Stomach smooth muscle (tissue), 2 donors: ENCODE measurements around the gene NHERF2.

ENCODE experiments used
- H3K27ac ChIP-seq: one replicate; pipeline ENCODE4 v1.7.0; 2013; ENCODE audit warnings: mild to moderate bottlenecking, low read length, inconsistent platforms
- H3K27me3 ChIP-seq, 2 donors: one replicate each; pipeline ENCODE4 v1.7.0; 2013; ENCODE audit warnings: low read length in 2 of 2; ENCODE audit not compliant: insufficient read depth in 2 of 2, control insufficient read depth in 1 of 2
- H3K36me3 ChIP-seq, 2 donors: one replicate each; pipeline ENCODE4 v1.7.0; 2013; ENCODE audit warnings: low read length in 2 of 2; ENCODE audit not compliant: control insufficient read depth in 2 of 2, insufficient read depth in 2 of 2
- H3K4me1 ChIP-seq: one replicate; pipeline ENCODE4 v1.7.0; 2013; ENCODE audit warnings: low read length; ENCODE audit not compliant: control insufficient read depth, insufficient read depth
- H3K4me3 ChIP-seq, 2 donors: one replicate each; pipeline ENCODE4 v1.7.0; 2013; ENCODE audit warnings: low read length in 2 of 2
- H3K9ac ChIP-seq, 2 donors: one replicate each; pipeline ENCODE4 v1.7.0; 2013; ENCODE audit warnings: low read length in 2 of 2, mild to moderate bottlenecking in 1 of 2
- H3K9me3 ChIP-seq, 2 donors: one replicate each; pipeline ENCODE4 v1.7.0; 2013; ENCODE audit warnings: low read length in 2 of 2; ENCODE audit not compliant: control insufficient read depth in 2 of 2
- donor health status: healthy.
- donor health status: Pancreatic carcinoma.

NHERF2 gene

GRCh38 chr16:2079311-2079800 is 52.7 kb downstream of the NHERF2 start:
- H3K27ac ChIP-seq: no peak overlapping the region

GRCh38 chr16:2079991-2080390 is 53.3 kb downstream of the NHERF2 start:
- peaks cover 20 to 29% of the 10 kb centered on the region in 2 donors for H3K36me3 ChIP-seq

More at GRCh38 chr16:2079311-2079800, 52.7 kb downstream of the NHERF2 start:
- Histone ChIP-seq H3K36me3 (peaks cover 20 to 31% of the 10 kb centered on the region in 2 donors), H3K4me3 (no peak overlapping the region), H3K4me1 (peaks cover 27% of the 10 kb centered on the region), H3K9me3 (no peaks in the 10 kb centered on the region), H3K27me3 (no peaks in the 10 kb centered on the region), H3K9ac (no peak overlapping the region)

DNA sequence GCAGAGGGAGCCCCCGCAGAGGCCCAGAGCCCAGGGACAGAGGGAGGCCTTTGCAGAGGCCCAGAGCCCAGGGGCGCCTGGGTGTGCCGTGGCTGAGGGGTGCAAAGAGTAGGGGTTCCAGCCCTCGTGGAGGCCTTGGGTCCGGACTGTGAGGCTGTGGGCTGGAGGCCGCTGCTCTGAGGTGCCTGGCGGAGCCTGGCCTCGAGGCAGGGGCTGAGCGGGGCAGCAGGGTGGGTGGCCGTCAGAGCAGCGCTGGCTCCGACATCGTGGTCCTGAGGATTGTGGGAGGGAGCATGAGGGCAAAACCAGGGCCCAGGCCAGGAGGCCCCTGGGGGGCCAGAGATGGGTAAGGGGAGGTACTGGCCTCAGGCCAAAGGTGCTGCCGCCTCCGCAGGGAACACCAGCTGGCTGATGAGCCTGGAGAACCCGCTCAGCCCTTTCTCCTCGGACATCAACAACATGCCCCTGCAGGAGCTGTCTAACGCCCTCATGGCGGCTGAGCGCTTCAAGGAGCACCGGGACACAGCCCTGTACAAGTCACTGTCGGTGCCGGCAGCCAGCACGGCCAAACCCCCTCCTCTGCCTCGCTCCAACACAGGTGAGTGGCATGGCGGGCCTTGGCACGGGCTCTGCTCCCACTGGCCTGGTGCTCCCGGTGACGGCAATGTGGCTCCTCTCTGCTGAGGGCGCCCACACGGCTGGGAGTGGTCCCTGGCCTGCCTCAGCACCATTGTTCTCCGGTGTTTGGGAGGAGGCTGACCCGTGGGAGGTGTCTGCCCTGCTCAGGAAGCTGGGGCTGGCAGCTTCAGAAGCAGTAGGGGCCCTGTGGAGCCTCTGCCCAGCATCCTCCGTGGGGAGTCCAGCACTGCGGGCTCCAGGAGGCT is 54.7 kb downstream of the NHERF2 start:
- no peak overlapping the region for H3K9ac ChIP-seq
- H3K4me3 ChIP-seq: no peak overlapping the region
- H3K9me3 ChIP-seq: no peaks in the 10 kb centered on the region
- H3K27ac ChIP-seq: no peak overlapping the region
- H3K36me3 ChIP-seq: peaks cover 20 to 28% of the 10 kb centered on the region in 2 donors
- H3K4me1 ChIP-seq: peaks cover 34% of the 10 kb centered on the region
- no peaks in the 10 kb centered on the region for H3K27me3 ChIP-seq

More at GRCh38 chr16:2079991-2080390, 53.3 kb downstream of the NHERF2 start:
- Histone ChIP-seq H3K4me3 (no peak overlapping the region), H3K27ac (no peak overlapping the region), H3K27me3 (no peaks in the 10 kb centered on the region), H3K4me1 (peaks cover 32% of the 10 kb centered on the region), H3K9ac (no peak overlapping the region), H3K9me3 (no peaks in the 10 kb centered on the region)

- peaks cover 34% of the 10 kb centered on the region for H3K4me1 ChIP-seq
- no peak overlapping the region for H3K4me3 ChIP-seq
- H3K9ac ChIP-seq: no peak overlapping the region
- no peaks in the 10 kb centered on the region for H3K9me3 ChIP-seq
- H3K36me3 ChIP-seq: peaks cover 18 to 26% of the 10 kb centered on the region in 2 donors
- no peaks in the 10 kb centered on the region for H3K27me3 ChIP-seq
- peak overlapping the region; percentile 41 for H3K27ac ChIP-seq
These were observed 55.7 kb downstream of the NHERF2 start for GRCh38 chr16:2082171-2082982.

DNA sequence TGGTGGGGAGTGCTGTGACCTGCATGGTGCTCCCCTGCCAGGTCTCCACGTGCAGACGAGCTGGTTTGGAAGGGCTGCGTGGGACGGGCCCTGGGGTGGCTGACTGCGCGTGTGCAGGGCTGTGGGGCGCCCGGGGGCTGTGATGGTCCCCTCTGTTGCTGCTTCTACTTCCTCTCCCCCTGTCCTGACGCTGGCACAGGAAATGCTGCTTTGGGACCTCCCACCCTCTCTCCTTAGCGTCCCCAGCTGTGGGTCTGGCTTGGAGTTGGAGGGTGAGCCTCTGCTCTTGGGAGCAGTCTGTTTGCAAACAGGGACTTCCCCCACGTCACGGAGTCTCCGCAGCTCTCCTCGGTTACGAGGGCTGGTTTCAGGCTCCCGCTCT is 56.3 kb downstream of the NHERF2 start:
- H3K4me1 ChIP-seq: peaks cover 34% of the 10 kb centered on the region
- H3K36me3 ChIP-seq: peaks cover 14 to 26% of the 10 kb centered on the region in 2 donors
- no peak overlapping the region for H3K4me3 ChIP-seq
- H3K9me3 ChIP-seq: no peaks in the 10 kb centered on the region
- peak overlapping the region; percentile 41 for H3K27ac ChIP-seq
- H3K27me3 ChIP-seq: no peaks in the 10 kb centered on the region
- H3K9ac ChIP-seq: no peak overlapping the region

GRCh38 chr16:2083409-2083808 is 56.7 kb downstream of the NHERF2 start:
- Histone ChIP-seq H3K4me3 (no peak overlapping the region), H3K9me3 (no peaks in the 10 kb centered on the region), H3K4me1 (peaks cover 34% of the 10 kb centered on the region), H3K9ac (no peak overlapping the region), H3K27ac (no peak overlapping the region), H3K36me3 (peaks cover 14 to 28% of the 10 kb centered on the region in 2 donors), H3K27me3 (no peaks in the 10 kb centered on the region)

- H3K4me1 ChIP-seq: peaks cover 37% of the 10 kb centered on the region
- no peaks in the 10 kb centered on the region for H3K9me3 ChIP-seq
- H3K4me3 ChIP-seq: no peak overlapping the region
- H3K9ac ChIP-seq: no peak overlapping the region
- no peaks in the 10 kb centered on the region for H3K27me3 ChIP-seq
- H3K36me3 ChIP-seq: peaks cover 11 to 29% of the 10 kb centered on the region in 2 donors
- H3K27ac ChIP-seq: peak overlapping the region; percentile 24
These were observed 57.4 kb downstream of the NHERF2 start for GRCh38 chr16:2083876-2084780.

- Histone ChIP-seq H3K9me3 (no peaks in the 10 kb centered on the region), H3K4me3 (no peak overlapping the region), H3K4me1 (peaks cover 38% of the 10 kb centered on the region), H3K27ac (peak overlapping the region; percentile 24), H3K36me3 (peaks cover 7 to 28% of the 10 kb centered on the region in 2 donors), H3K27me3 (no peaks in the 10 kb centered on the region), H3K9ac (no peak overlapping the region)
These were observed 58.4 kb downstream of the NHERF2 start for GRCh38 chr16:2084895-2085625.

GRCh38 chr16:2085669-2086068 is 59.0 kb downstream of the NHERF2 start:
- peaks cover 8 to 31% of the 10 kb centered on the region in 2 donors for H3K36me3 ChIP-seq
- no peak overlapping the region for H3K9ac ChIP-seq
- no peak overlapping the region for H3K4me3 ChIP-seq
- no peaks in the 10 kb centered on the region for H3K9me3 ChIP-seq
- H3K27me3 ChIP-seq: no peaks in the 10 kb centered on the region
- peak overlapping the region; percentile 11 for H3K27ac ChIP-seq
- peaks cover 41% of the 10 kb centered on the region for H3K4me1 ChIP-seq
